Measurements from ENCODE around the gene COQ10A.
"Not testable (repeated sequence)": the region's sequence is repeated elsewhere in the genome, so short reads cannot be mapped to it uniquely, and the experiment has no call there.

DNA sequence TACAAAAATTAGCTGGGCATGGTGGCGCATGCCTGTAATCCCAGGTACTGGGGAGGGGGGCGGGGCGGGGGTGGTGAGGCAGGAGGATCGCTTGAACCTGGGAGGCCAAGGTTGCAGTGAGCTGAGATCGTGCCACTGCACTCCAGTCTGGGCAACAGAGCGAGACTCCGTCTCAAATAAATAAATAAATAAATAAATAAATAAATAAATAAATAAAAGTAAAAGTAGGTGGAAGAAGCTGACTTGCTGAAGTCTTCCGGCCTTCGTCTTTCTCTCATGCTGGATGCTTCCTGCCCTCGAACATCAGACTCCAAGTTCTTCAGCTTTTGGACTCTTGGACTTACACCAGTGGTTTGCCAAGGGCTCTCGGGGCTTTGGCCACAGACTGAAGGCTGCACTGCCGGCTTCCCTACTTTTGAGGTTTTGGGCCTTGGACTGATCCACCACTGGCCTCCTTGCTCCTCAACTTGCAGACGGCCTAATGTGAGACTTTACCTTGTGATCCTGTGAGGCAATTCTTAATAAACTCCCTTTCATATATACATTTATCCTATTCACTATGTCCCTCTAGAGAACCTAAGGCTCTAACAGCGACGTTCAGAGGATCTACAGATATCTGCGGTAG, 562 bp upstream of the COQ10A start:
- not testable (repeated sequence) for TF ChIP-seq LEF1 (IDR thresholded peaks at IDR 0.05; ENCODE audit: borderline replicate concordance); FOXM1 (IDR thresholded peaks at IDR 0.05; ENCODE audit: borderline replicate concordance); FOXA1 (IDR thresholded peaks at IDR 0.05); TARDBP (IDR thresholded peaks at IDR 0.05); HDGF (IDR thresholded peaks at IDR 0.05; ENCODE audit: borderline replicate concordance); ARNT (IDR thresholded peaks at IDR 0.05)
